HepG2 (cell line): ENCODE data around the gene KISS1R. TPM values are rescaled to one million over a fixed set of nuclear protein-coding genes. Genes with fewer than 3 reads are reported as not detected.

Experiments used
- ATAC-seq: fragments of 200-7000 bp; cut with Tn5 transposase; 3 replicates; pipeline ENCODE4 v1.9.1; 2020; ENCODE audit warnings: mild to moderate bottlenecking, moderate library complexity
- BruUV-seq: library from RNA; stranded (reverse); fragments of 400-500 nt; replicated peaks from 2 replicates; lab custom pipeline; 2021; lab: Mats Ljungman, UMichigan
- CTCF ChIA-PET: fragments of 300-600 bp; formaldehyde crosslinking; extraction: SDS; loops from one replicate; lab custom pipeline; 2021; ENCODE audit warnings: low total read pairs, inconsistent platforms, low intra/inter-chr PET ratio; lab: Yijun Ruan, JAX
- POLR2A ChIA-PET: fragments of 350-600 bp; sonication (Branson Sonifier 250); formaldehyde crosslinking; loops from one replicate; lab custom pipeline; 2020; ENCODE audit warnings: antibody characterized with exemption, inconsistent platforms; lab: Yijun Ruan, JAX
- DNase-seq: peaks from one replicate; pipeline ENCODE4 v3.0.0-alpha.2; 2015; ENCODE audit warnings: low spot score
- FAIRE-seq: peaks from 3 replicates; lab custom pipeline; 2011; peaks lifted over from hg19 to GRCh38; lab: Jason Lieb, UNC
- H2AFZ ChIP-seq: one replicate; pipeline ENCODE4 v1.6.1; 2011; ENCODE audit warnings: low read length, inconsistent platforms
- H3K27ac ChIP-seq: fragments of 300-600 bp; 3 replicates; pipeline ENCODE4 v1.8.0; 2011; ENCODE audit warnings: mixed run types, mild to moderate bottlenecking, mixed read lengths, low read length, inconsistent platforms; ENCODE audit not compliant: insufficient read depth; ENCODE audit errors: extremely low read length
- H3K27me3 ChIP-seq, 2 experiments: fragments of 200-600 bp in 1 of 2; 2 replicates in 1 of 2; 3 replicates in 1 of 2; pipeline versions ENCODE4 v1.6.0 to v1.8.0; 2011; ENCODE audit warnings: low read length in 2 of 2, mild to moderate bottlenecking in 2 of 2, moderate library complexity in 2 of 2, inconsistent platforms in 1 of 2; ENCODE audit not compliant: insufficient read depth in 2 of 2, control insufficient read depth in 1 of 2
- H3K36me3 ChIP-seq, 2 experiments: fragments of 200-600 bp in 1 of 2; replicated peaks in 1 of 2; 2 replicates in 1 of 2; 3 replicates in 1 of 2; pipeline versions ENCODE4 v1.5.1 to v1.8.0; 2011; ENCODE audit warnings: low read length in 2 of 2, inconsistent platforms in 1 of 2; ENCODE audit not compliant: insufficient read depth in 2 of 2, control insufficient read depth in 1 of 2
- H3K4me1 ChIP-seq: 2 replicates; pipeline ENCODE4 v1.5.1; 2012; ENCODE audit warnings: low read length, inconsistent platforms; ENCODE audit not compliant: insufficient read depth
- H3K4me2 ChIP-seq: 2 replicates; pipeline ENCODE4 v1.6.0; 2011; ENCODE audit warnings: low read depth, low read length, inconsistent platforms
- H3K4me3 ChIP-seq, 3 experiments: fragments of 200-600 bp in 1 of 3; sonication (generic), shearing (Covaris generic) in 1 of 3; replicated peaks in 1 of 3; 2 replicates each; pipeline ENCODE4 v1.5.1; 2011 to 2016; ENCODE audit warnings: low read length in 3 of 3, inconsistent platforms in 2 of 3, low read depth in 2 of 3, mild to moderate bottlenecking in 2 of 3, control low read depth in 1 of 3, mixed read lengths in 1 of 3; ENCODE audit not compliant: insufficient read depth in 1 of 3
- H3K79me2 ChIP-seq: one replicate; pipeline ENCODE4 v1.6.1; 2011; ENCODE audit warnings: low read length, inconsistent platforms; ENCODE audit not compliant: insufficient read depth
- H3K9ac ChIP-seq: 2 replicates; pipeline ENCODE4 v1.6.0; 2011; ENCODE audit warnings: mild to moderate bottlenecking, low read depth, low read length, inconsistent platforms; ENCODE audit not compliant: insufficient read depth
- H3K9me3 ChIP-seq: 2 replicates; pipeline ENCODE4 v1.5.1; 2012; ENCODE audit warnings: mild to moderate bottlenecking, low read length
- H4K20me1 ChIP-seq: 2 replicates; pipeline ENCODE4 v1.6.0; 2011; ENCODE audit warnings: inconsistent platforms, mild to moderate bottlenecking, low read length, moderate library complexity; ENCODE audit not compliant: insufficient read depth
- AGO1 ChIP-seq: fragments of 200-400 bp; formaldehyde crosslinking; IDR thresholded peaks from 2 replicates; pipeline ENCODE4 v1.6.1; 2017; ENCODE audit warnings: mild to moderate bottlenecking, low read depth, low read length, moderate library complexity; ENCODE audit not compliant: poor library complexity, severe bottlenecking
- MAF1 ChIP-seq: sonication (generic); formaldehyde crosslinking; IDR thresholded peaks from 2 replicates; pipeline ENCODE4 v1.5.0; 2020; ENCODE audit warnings: missing genetic modification reagents, borderline replicate concordance
- SMYD3 ChIP-seq: sonication (generic); formaldehyde crosslinking; IDR thresholded peaks from 2 replicates; pipeline ENCODE4 v1.8.1; 2023; ENCODE audit warnings: mild to moderate bottlenecking, missing genetic modification reagents
- ZNF800 ChIP-seq: sonication (generic); formaldehyde crosslinking; IDR thresholded peaks from 2 replicates; pipeline ENCODE4 v1.4.0; 2020; ENCODE audit warnings: missing genetic modification reagents
- WGBS: methylation state at CpG from one replicate; pipeline ENCODE4 v1.1.6; 2017; ENCODE audit warnings: low lambda C conversion rate; 5-methylcytosine and 5-hydroxymethylcytosine counted together
- in situ Hi-C: cut with HindIII; loops from 2 replicates; pipeline ENCODE4 v1.10.0; 2017; ENCODE audit warnings: low pct_unique_long_range_greater_than_20kb; ENCODE audit not compliant: extremely low pct_ligation_motif_present
- intact Hi-C: fragments of 100-400 bp; cut with micrococcal nuclease; formaldehyde crosslinking; loops from one replicate; pipeline ENCODE4 v1.10.0; 2022; ENCODE audit not compliant: unreplicated experiment
- polyA plus RNA-seq, 8 experiments: library from polyadenylated mRNA; depleted of rRNA in 3 of 8; stranded (reverse) in 7 of 8; unstranded in 1 of 8; fragments of >200 nt; fragmentation: Illumina TruSeq in 4 of 8; extraction: Trizol in 4 of 8; gene quantifications; 2 replicates each; pipeline versions ENCODE4 v1.2.1 to v1.2.3, GENCODE V29; 2011 to 2016; ENCODE audit warnings: low read depth in 4 of 8, missing spikeins in 1 of 8, mixed read lengths in 1 of 8; ENCODE audit not compliant: insufficient read depth in 1 of 8
- total RNA-seq, 5 experiments: library from RNA; depleted of rRNA; stranded (reverse); fragments of >200 nt; fragmentation: Illumina TruSeq; extraction: Trizol; gene quantifications; 2 replicates each; pipeline ENCODE4 v1.2.3, GENCODE V29; 2016; ENCODE audit warnings: low read depth in 1 of 5
- TF ChIP-seq, protein P1 (sequence below): sonication (generic); formaldehyde crosslinking; IDR thresholded peaks from 2 replicates; pipeline ENCODE4 v1.5.1; 2020; ENCODE audit warnings: mild to moderate bottlenecking, missing genetic modification reagents, moderate library complexity

Gene KISS1R
- total and polyA plus RNA-seq, 2 of the 13 experiments (the other 11 are each of a cell fraction or from before 2014, with no cell fraction given) = 1.1 to 10.2 TPM

- POLR2A ChIA-PET = no interaction called here
- Histone ChIP-seq H3K4me2 (no peak overlapping the region), H2AFZ (no peak overlapping the region), H4K20me1 (no peaks in the 10 kb centered on the region), H3K27ac (no peak overlapping the region), H3K27me3 (no peaks in the 10 kb centered on the region), H3K9me3 (no peaks in the 10 kb centered on the region), H3K4me1 (no peaks in the 10 kb centered on the region), H3K9ac (no peak overlapping the region)
- ATAC-seq (no peak), FAIRE-seq (no peak), DNase-seq (no peak)
- in situ Hi-C loops (loop anchor here (10.0 kb wide), 1 partner anchor 115 kb away; the partner anchor contains the start of gene WDR18), intact Hi-C loops (no loop called here)
- no TSS peak for BruUV-seq
- 88% methylated on average over 22 of the region's 29 CpGs for WGBS
- TF ChIP-seq ZNF800 = no peak
- peak; percentile 55 for TF ChIP-seq AGO1
- TF ChIP-seq, all 625 proteins: peak for 1
- Histone ChIP-seq H3K36me3 (peaks cover 3 to 12% of the 10 kb centered on the region in 2 experiments; a peak in 2 of 5 replicates), H3K79me2 (no peaks in the 10 kb centered on the region), H3K4me3 (no peak overlapping the region)
- CTCF ChIA-PET = no interaction called here
These were observed 47.6 kb upstream of the KISS1R start for GRCh38 chr19:869245-870177.

- in situ Hi-C loops (no loop called here), intact Hi-C loops (no loop called here)
- no peak for DNase-seq
- Histone ChIP-seq H3K4me2 (no peak overlapping the region), H3K79me2 (no peaks in the 10 kb centered on the region), H3K9ac (no peak overlapping the region), H3K4me3 (no peak overlapping the region), H3K9me3 (no peaks in the 10 kb centered on the region), H3K36me3 (peaks cover 3 to 12% of the 10 kb centered on the region in 2 experiments; a peak in 2 of 5 replicates), H2AFZ (no peak overlapping the region), H4K20me1 (no peaks in the 10 kb centered on the region), H3K4me1 (no peaks in the 10 kb centered on the region), H3K27me3 (no peaks in the 10 kb centered on the region), H3K27ac (no peak overlapping the region)
- no peak for FAIRE-seq
- ChIA-PET POLR2A (no interaction called here), CTCF (no interaction called here)
- ATAC-seq = no peak
- no TSS peak for BruUV-seq
- 95% methylated on average over 8 of the region's 8 CpGs for WGBS
- TF ChIP-seq, protein P1, sequence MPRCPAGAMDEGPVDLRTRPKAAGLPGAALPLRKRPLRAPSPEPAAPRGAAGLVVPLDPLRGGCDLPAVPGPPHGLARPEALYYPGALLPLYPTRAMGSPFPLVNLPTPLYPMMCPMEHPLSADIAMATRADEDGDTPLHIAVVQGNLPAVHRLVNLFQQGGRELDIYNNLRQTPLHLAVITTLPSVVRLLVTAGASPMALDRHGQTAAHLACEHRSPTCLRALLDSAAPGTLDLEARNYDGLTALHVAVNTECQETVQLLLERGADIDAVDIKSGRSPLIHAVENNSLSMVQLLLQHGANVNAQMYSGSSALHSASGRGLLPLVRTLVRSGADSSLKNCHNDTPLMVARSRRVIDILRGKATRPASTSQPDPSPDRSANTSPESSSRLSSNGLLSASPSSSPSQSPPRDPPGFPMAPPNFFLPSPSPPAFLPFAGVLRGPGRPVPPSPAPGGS (CRISPR knock-in tag) = no peak
- TF ChIP-seq MAF1 (CRISPR knock-in tag) (no peak), SMYD3 (CRISPR knock-in tag) (no peak)
These were observed 46.8 kb upstream of the KISS1R start for GRCh38 chr19:870314-870713.
